Neural cell (in vitro differentiated cells): ENCODE data around the gene PRPF40B. TPM values are rescaled to one million over a fixed set of nuclear protein-coding genes. Genes with fewer than 3 reads are reported as not detected.

Source experiments
- H2AFZ ChIP-seq: fragments of 200-600, 300-800 bp; sonication (generic), shearing (Covaris generic); 2 replicates; pipeline ENCODE4 v1.6.0; 2014; ENCODE audit warnings: low read depth, mild to moderate bottlenecking, antibody characterized with exemption, low read length, moderate library complexity
- H3F3A ChIP-seq: fragments of 200-600 bp; shearing (Covaris generic); 2 replicates; pipeline ENCODE4 v1.6.1; 2016; ENCODE audit warnings: mild to moderate bottlenecking, moderate library complexity, mixed read lengths, antibody characterized with exemption, low read length; ENCODE audit not compliant: insufficient read depth, poor library complexity, severe bottlenecking
- H3K27ac ChIP-seq: fragments of 200-600, 300-800 bp; sonication (generic), shearing (Covaris generic); 2 replicates; pipeline ENCODE4 v1.5.1; 2014; ENCODE audit warnings: mild to moderate bottlenecking, low read length, moderate library complexity
- H3K27me3 ChIP-seq: fragments of 300-800, 200-600 bp; sonication (generic), shearing (Covaris generic); 2 replicates; pipeline ENCODE4 v1.6.0; 2014; ENCODE audit warnings: mild to moderate bottlenecking, low read depth, low read length, moderate library complexity; ENCODE audit not compliant: insufficient read depth
- H3K36me3 ChIP-seq: fragments of 300-800, 200-600 bp; sonication (generic), shearing (Covaris generic); 2 replicates; pipeline ENCODE4 v1.5.1; 2014; ENCODE audit warnings: mild to moderate bottlenecking, antibody characterized with exemption, low read length, moderate library complexity; ENCODE audit not compliant: insufficient read depth
- H3K4me2 ChIP-seq: fragments of 300-800, 200-600 bp; sonication (generic), shearing (Covaris generic); 2 replicates; pipeline ENCODE4 v1.6.0; 2014; ENCODE audit warnings: mild to moderate bottlenecking, low read length
- H3K4me3 ChIP-seq: fragments of 300-800, 200-600 bp; sonication (generic), shearing (Covaris generic); 2 replicates; pipeline ENCODE4 v1.5.1; 2014; ENCODE audit warnings: mild to moderate bottlenecking, low read length, moderate library complexity
- H3K79me2 ChIP-seq: fragments of 200-600 bp; shearing (Covaris generic); replicated peaks from 2 replicates; pipeline ENCODE4 v1.6.0; 2014; ENCODE audit warnings: mild to moderate bottlenecking, low read length, moderate library complexity; ENCODE audit not compliant: insufficient read depth
- H3K9ac ChIP-seq: fragments of 300-800, 200-600 bp; sonication (generic), shearing (Covaris generic); 2 replicates; pipeline ENCODE4 v1.6.1; 2016; ENCODE audit warnings: mild to moderate bottlenecking, low read length, mixed read lengths
- H3K9me2 ChIP-seq: fragments of 200-600 bp; shearing (Covaris generic); 2 replicates; pipeline ENCODE4 v1.6.1; 2016; ENCODE audit warnings: mild to moderate bottlenecking, low read length, mixed read lengths; ENCODE audit not compliant: insufficient read depth
- H3K9me3 ChIP-seq: fragments of 200-600, 300-800 bp; sonication (generic), shearing (Covaris generic); 2 replicates; pipeline ENCODE4 v1.6.1; 2016; ENCODE audit warnings: mild to moderate bottlenecking, mixed run types, low read length, moderate library complexity, mixed read lengths
- H4K20me1 ChIP-seq: fragments of 200-600 bp; shearing (Covaris generic); 2 replicates; pipeline ENCODE4 v1.6.1; 2016; ENCODE audit warnings: mild to moderate bottlenecking, mixed run types; ENCODE audit not compliant: insufficient read depth
- EP300 ChIP-seq: fragments of 450-650 bp; conservative IDR thresholded peaks from 2 replicates; pipeline ENCODE4 v1.6.1; 2014; ENCODE audit warnings: antibody characterized with exemption, mild to moderate bottlenecking, moderate library complexity; ENCODE audit not compliant: poor library complexity, severe bottlenecking
- EZH2 ChIP-seq: fragments of 200-600, 300-800 bp; shearing (Covaris generic), sonication (generic); IDR thresholded peaks from 2 replicates; pipeline ENCODE4 v1.6.1; 2014; ENCODE audit warnings: antibody characterized with exemption, low read length, borderline replicate concordance, mild to moderate bottlenecking; ENCODE audit not compliant: insufficient read depth, poor library complexity, severe bottlenecking
- MXI1 ChIP-seq: fragments of 450-650 bp; conservative IDR thresholded peaks from 2 replicates; pipeline ENCODE4 v1.6.1; 2014; ENCODE audit warnings: antibody characterized with exemption, mild to moderate bottlenecking; ENCODE audit not compliant: poor library complexity, severe bottlenecking
- POLR2AphosphoS5 ChIP-seq: IDR thresholded peaks from 2 replicates; pipeline ENCODE4 v1.6.1; 2012
- RAD21 ChIP-seq: fragments of 450-650 bp; conservative IDR thresholded peaks from 2 replicates; pipeline ENCODE4 v1.6.1; 2014; ENCODE audit warnings: antibody characterized with exemption, mild to moderate bottlenecking, moderate library complexity
- REST ChIP-seq: IDR thresholded peaks from 2 replicates; pipeline ENCODE4 v1.6.1; 2012; ENCODE audit warnings: borderline replicate concordance
- SMC3 ChIP-seq: fragments of 450-650 bp; conservative IDR thresholded peaks from 2 replicates; pipeline ENCODE4 v1.6.1; 2014; ENCODE audit warnings: antibody characterized with exemption, mild to moderate bottlenecking, moderate library complexity; ENCODE audit not compliant: poor library complexity
- TAF1 ChIP-seq: IDR thresholded peaks from 2 replicates; pipeline ENCODE4 v1.6.1; 2012; ENCODE audit warnings: low read depth
- polyA plus RNA-seq: library from polyadenylated mRNA; depleted of rRNA; stranded (reverse); fragments of >200 nt; gene quantifications from 2 replicates; pipeline ENCODE4 v1.2.3, GENCODE V29; 2014
- TF ChIP-seq, protein P1 (sequence below): fragments of 450-650 bp; IDR thresholded peaks from 2 replicates; pipeline ENCODE4 v1.5.1; 2014; ENCODE audit warnings: antibody characterized with exemption, mild to moderate bottlenecking, moderate library complexity; ENCODE audit not compliant: poor library complexity, severe bottlenecking

The PRPF40B gene
- polyA plus RNA-seq, 1 donor from 2014 or later, result 42.0 TPM

DNA sequence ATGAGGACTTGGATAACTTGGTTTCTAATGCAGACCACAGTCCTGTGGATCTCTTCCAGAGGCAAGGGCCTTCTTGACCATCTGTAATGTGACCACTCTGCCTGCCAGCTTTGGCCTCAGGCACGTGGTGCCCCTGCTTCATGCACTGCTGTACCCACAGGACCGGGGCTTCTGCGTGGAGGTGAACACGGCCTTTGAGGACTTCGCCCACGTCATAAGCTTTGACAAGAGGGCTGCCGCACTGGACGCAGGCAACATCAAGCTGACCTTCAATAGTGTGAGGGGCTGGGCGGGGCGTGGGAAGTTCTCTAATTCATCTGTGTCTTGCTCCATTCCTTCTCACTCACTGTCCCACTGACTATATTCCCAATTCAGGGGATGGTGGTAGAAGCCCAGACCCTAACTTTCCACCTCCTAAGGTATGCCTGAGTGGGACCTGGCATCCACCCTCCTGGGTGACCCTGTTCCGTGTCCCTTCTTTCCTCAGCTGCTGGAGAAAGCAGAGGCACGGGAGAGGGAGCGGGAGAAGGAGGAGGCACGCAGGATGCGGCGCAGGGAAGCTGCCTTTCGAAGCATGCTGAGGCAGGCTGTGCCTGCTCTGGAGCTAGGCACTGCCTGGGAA lies 18.5 kb downstream of the PRPF40B start:
- H3K9ac ChIP-seq, result no peak overlapping the region
- no peaks in the 10 kb centered on the region for H3K9me3 ChIP-seq
- no peaks in the 10 kb centered on the region for H3F3A ChIP-seq
- TF ChIP-seq MXI1 (no peak), RAD21 (no peak), TAF1 (no peak), SMC3 (no peak), POLR2AphosphoS5 (no peak), REST (no peak), EZH2 (no peak), EP300 (no peak)
- TF ChIP-seq, protein P1, sequence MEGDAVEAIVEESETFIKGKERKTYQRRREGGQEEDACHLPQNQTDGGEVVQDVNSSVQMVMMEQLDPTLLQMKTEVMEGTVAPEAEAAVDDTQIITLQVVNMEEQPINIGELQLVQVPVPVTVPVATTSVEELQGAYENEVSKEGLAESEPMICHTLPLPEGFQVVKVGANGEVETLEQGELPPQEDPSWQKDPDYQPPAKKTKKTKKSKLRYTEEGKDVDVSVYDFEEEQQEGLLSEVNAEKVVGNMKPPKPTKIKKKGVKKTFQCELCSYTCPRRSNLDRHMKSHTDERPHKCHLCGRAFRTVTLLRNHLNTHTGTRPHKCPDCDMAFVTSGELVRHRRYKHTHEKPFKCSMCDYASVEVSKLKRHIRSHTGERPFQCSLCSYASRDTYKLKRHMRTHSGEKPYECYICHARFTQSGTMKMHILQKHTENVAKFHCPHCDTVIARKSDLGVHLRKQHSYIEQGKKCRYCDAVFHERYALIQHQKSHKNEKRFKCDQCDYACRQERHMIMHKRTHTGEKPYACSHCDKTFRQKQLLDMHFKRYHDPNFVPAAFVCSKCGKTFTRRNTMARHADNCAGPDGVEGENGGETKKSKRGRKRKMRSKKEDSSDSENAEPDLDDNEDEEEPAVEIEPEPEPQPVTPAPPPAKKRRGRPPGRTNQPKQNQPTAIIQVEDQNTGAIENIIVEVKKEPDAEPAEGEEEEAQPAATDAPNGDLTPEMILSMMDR, result no peak
- no peaks in the 10 kb centered on the region for H3K79me2 ChIP-seq
- no peak overlapping the region for H3K4me3 ChIP-seq
- no peaks in the 10 kb centered on the region for H4K20me1 ChIP-seq
- no peak overlapping the region for H3K4me2 ChIP-seq
- H3K36me3 ChIP-seq, result peaks cover 12% of the 10 kb centered on the region
- no peaks in the 10 kb centered on the region for H3K9me2 ChIP-seq
- H3K27me3 ChIP-seq, result no peaks in the 10 kb centered on the region
- no peak overlapping the region for H3K27ac ChIP-seq
- no peak overlapping the region for H2AFZ ChIP-seq

DNA sequence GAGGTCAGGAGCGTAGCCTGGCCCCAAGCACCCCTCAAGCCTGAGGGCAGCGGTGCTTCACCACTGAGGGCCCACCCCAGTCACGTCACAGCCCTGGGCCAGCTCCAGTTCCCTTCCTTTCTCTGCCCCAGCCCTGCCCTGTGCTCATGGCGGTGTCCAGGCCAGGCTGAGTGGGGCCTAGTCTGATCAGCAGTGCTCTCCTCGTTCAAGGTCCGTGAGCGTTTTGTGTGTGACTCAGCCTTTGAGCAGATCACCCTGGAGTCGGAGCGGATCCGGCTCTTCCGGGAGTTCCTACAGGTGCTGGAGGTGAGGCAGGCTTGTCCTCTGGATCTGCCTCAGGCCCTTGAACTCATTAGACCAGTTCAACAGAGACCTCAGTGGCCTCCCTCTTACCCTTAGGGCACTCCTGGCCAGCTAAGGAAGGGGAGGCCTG lies 19.0 kb downstream of the PRPF40B start:
- no peak overlapping the region for H3K4me3 ChIP-seq
- no peaks in the 10 kb centered on the region for H3K27me3 ChIP-seq
- no peaks in the 10 kb centered on the region for H3K79me2 ChIP-seq
- TF ChIP-seq, protein P1, result no peak
- TF ChIP-seq TAF1 (no peak), SMC3 (no peak), EZH2 (no peak), MXI1 (no peak)
- no peaks in the 10 kb centered on the region for H4K20me1 ChIP-seq
- no peak overlapping the region for H2AFZ ChIP-seq
- H3K9me2 ChIP-seq, result no peaks in the 10 kb centered on the region
- H3K4me2 ChIP-seq, result no peak overlapping the region
- no peak overlapping the region for H3K27ac ChIP-seq
- no peaks in the 10 kb centered on the region for H3F3A ChIP-seq
- H3K9me3 ChIP-seq, result no peaks in the 10 kb centered on the region
- no peak overlapping the region for H3K9ac ChIP-seq
- H3K36me3 ChIP-seq, result peaks cover 12% of the 10 kb centered on the region
